ENCODE measurements around the gene DENND5B. TPM values are rescaled to one million over a fixed set of nuclear protein-coding genes. Genes with fewer than 3 reads are reported as not detected.
"Not testable (repeated sequence)": the region's sequence is repeated elsewhere in the genome, so short reads cannot be mapped to it uniquely, and the experiment has no call there.

DENND5B gene
- total RNA-seq, 4 donors from 2014 or later: 15.7 to 19.1 (median 18.5) TPM

DNA sequence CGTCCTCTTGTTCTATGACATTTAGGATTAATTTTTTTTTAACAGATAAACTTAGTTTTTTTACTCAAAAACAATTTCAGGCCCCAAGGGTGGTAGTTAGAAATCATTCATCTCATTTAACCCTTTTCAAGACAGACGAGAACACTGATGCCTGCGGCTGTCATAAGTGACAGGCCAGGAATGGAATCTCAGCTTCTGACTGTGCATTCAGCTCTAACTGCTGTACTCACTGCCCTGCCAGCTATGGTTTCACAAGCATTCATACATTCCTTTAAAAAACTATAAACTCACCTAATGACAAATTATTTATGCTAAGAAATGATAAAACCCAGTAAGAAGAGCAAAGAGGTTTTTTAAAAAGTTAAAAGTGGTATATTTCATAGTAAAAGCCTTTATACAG is 8.8 kb downstream of the DENND5B start:
- intact Hi-C loops (cut with DNase I): loop anchor here (10.0 kb wide), 1 partner anchor 87 kb away; no protein-coding TSS in a partner anchor
- Histone ChIP-seq H3K4me1 (peaks cover 16 to 41% (median 33%) of the 10 kb centered on the region in 4 donors), H3K27me3 (no peaks in the 10 kb centered on the region), H3K4me3 (no peak overlapping the region), H3K9me3 (no peaks in the 10 kb centered on the region), H3K27ac (replicated peaks in 1 of 4) (no peak overlapping the region), H3K36me3 (no peaks in the 10 kb centered on the region)
- WGBS: 85% methylated on average over 3 of the region's 3 CpGs
- no peak for TF ChIP-seq POLR2AphosphoS5 (IDR thresholded peaks at IDR 0.05)
- TF ChIP-seq, protein P1, sequence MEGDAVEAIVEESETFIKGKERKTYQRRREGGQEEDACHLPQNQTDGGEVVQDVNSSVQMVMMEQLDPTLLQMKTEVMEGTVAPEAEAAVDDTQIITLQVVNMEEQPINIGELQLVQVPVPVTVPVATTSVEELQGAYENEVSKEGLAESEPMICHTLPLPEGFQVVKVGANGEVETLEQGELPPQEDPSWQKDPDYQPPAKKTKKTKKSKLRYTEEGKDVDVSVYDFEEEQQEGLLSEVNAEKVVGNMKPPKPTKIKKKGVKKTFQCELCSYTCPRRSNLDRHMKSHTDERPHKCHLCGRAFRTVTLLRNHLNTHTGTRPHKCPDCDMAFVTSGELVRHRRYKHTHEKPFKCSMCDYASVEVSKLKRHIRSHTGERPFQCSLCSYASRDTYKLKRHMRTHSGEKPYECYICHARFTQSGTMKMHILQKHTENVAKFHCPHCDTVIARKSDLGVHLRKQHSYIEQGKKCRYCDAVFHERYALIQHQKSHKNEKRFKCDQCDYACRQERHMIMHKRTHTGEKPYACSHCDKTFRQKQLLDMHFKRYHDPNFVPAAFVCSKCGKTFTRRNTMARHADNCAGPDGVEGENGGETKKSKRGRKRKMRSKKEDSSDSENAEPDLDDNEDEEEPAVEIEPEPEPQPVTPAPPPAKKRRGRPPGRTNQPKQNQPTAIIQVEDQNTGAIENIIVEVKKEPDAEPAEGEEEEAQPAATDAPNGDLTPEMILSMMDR (IDR thresholded peaks at IDR 0.05): no peak
- no peak for DNase-seq (ENCODE audit: extremely low spot score)

DNA sequence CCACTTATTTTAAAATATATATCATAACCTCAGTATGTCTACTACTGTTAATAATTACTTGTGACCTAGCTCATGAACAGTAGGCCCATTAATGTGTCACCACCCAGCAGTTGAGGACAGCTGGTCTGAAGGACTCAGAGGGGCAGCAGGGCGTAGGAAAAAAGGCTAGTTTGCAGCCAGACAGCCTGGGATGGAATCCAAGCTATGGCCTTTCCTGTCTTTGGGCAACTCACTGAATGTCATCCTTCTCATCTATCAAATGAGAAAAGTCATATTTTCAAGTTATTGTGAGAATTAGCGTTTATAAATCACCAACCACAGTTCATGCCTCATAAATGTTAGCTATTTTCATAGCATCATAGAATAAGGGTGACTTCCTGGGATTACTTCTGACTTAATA is 12.3 kb downstream of the DENND5B start:
- TF ChIP-seq POLR2A (IDR thresholded peaks at IDR 0.05; ENCODE audit: low read depth) (no peak), EP300 (IDR thresholded peaks at IDR 0.05) (no peak), POLR2AphosphoS5 (IDR thresholded peaks at IDR 0.05) (no peak)
- TF ChIP-seq, protein P1 (IDR thresholded peaks at IDR 0.05): no peak
- intact Hi-C loops (cut with DNase I): no loop called here
- 12% methylated on average over 2 of the region's 2 CpGs for WGBS

DNA sequence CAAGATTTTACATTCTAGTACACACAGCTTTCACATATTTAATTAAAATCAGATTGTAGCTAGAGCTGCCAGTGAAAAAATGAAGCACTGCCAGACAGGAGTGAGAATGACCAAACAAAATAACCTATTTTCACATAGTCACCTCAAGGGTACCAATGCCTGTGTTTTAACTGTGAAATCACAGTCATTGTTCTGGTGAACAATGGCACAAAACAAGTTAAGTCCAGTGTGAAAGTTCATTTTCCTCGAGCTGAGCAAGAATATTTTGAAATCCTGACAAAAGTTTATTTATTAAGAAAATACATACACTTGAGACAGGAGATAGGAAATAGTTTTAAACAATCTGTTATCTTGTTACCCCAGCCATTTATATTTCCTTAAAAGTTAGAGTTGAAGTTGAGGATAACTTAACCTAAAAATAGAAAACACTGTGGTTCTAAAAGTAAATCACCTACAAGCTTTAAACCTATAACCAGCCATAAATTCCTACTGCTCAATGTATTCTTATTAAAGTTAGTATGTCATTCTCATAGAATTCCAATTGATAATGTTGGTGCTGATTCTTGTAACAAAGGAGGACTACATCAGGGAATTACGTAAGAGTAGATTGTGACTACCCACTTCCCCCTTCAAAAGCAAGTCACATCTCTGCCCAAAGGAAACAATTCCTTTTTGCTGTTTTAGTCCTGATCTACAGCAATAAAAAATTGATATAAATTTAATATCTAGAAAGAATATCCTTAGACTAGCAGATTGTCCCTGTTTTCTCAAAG is 15.9 kb downstream of the DENND5B start:
- WGBS: 35% methylated on average over 2 of the region's 2 CpGs
- Histone ChIP-seq H3K27me3 (no peaks in the 10 kb centered on the region), H3K27ac (replicated peaks in 1 of 4) (no peak overlapping the region), H3K9me3 (no peaks in the 10 kb centered on the region), H3K36me3 (no peaks in the 10 kb centered on the region), H3K4me1 (peaks cover 32 to 45% (median 41%) of the 10 kb centered on the region in 4 donors), H3K4me3 (no peak overlapping the region)
- intact Hi-C loops (cut with DNase I): no loop called here
- DNase-seq (ENCODE audit: extremely low spot score): no peak
- TF ChIP-seq EP300 (IDR thresholded peaks at IDR 0.05) (no peak), POLR2A (IDR thresholded peaks at IDR 0.05; ENCODE audit: low read depth) (no peak), POLR2AphosphoS5 (IDR thresholded peaks at IDR 0.05) (no peak)
- TF ChIP-seq, protein P1 (IDR thresholded peaks at IDR 0.05): no peak

More for the DNA sequence above, 12.3 kb downstream of the DENND5B start:
- Histone ChIP-seq H3K27ac (replicated peaks in 1 of 4) (no peak overlapping the region), H3K27me3 (no peaks in the 10 kb centered on the region), H3K9me3 (no peaks in the 10 kb centered on the region), H3K4me1 (peaks cover 18 to 39% (median 33%) of the 10 kb centered on the region in 4 donors), H3K4me3 (no peak overlapping the region), H3K36me3 (no peaks in the 10 kb centered on the region)
- no peak for DNase-seq (ENCODE audit: extremely low spot score)

DNA sequence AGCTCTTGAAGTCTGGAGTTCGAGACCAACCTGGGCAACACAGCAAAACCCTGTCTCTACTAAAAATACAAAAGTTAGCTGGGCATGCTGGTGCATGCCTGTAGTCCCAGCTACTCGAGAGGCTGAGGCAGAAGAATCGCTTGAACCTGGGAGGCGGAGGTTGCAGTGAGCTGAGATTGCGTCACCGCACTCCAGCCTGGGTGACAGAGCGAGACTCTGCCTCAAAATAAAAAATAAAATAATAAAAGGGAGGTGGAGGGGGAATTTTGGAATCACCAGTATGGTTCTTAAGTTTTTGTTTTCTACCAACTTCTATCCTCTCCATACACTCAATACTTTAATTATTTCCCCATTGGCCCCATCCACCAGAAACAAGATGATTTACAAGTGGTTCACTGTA is 16.6 kb downstream of the DENND5B start:
- H3K27me3 ChIP-seq; DNase-seq (ENCODE audit: extremely low spot score); H3K36me3 ChIP-seq; intact Hi-C loops (cut with DNase I); H3K4me3 ChIP-seq; H3K9me3 ChIP-seq: not testable (repeated sequence)
- WGBS: 93% methylated on average over 7 of the region's 7 CpGs
- Histone ChIP-seq H3K27ac (replicated peaks in 1 of 4) (peak overlapping the region in 1 of 4 donors; percentile 11), H3K4me1 (peaks cover 32 to 42% (median 40%) of the 10 kb centered on the region in 4 donors)

DNA sequence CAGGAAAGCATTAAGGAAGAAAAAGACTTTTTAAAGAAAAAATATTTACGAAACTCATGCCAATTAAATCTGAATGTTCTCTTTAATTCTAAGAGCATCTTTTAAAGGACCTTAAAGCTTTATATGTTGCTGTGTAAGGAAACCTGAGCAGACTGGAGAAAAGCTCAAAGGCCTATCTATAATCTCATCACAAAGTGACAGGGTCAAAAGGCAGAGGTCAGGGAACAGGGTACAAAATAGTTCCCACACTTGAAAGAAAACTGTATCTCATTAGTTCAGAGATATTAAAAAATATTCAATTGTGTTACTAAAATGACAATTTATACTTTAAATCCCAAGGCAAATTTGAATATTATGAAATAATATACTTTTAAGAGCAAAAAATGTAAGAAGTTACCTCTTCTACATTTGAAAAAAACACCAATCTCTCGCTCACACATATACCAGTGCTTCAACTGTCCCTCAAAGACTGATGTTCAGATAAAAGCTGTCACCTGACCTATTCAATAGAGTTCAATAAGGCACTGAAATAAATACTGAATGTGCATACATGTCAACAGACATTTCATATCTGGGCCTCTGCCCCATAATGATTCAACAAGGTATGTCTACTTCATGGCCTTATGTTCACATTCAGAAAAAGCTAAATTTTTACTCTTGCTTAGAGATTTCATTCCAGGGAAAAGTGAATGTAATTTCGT is 17.9 kb downstream of the DENND5B start:
- WGBS: 96% methylated on average over 3 of the region's 3 CpGs
- H3K4me3 ChIP-seq: no peak overlapping the region
- DNase-seq (ENCODE audit: extremely low spot score): no peak
- H3K27me3 ChIP-seq: no peaks in the 10 kb centered on the region
- TF ChIP-seq POLR2A (IDR thresholded peaks at IDR 0.05; ENCODE audit: low read depth): no peak
- TF ChIP-seq EP300 (IDR thresholded peaks at IDR 0.05): no peak
- TF ChIP-seq, protein P1 (IDR thresholded peaks at IDR 0.05): no peak
- no peak for TF ChIP-seq POLR2AphosphoS5 (IDR thresholded peaks at IDR 0.05)
- peaks cover 26 to 29% (median 28%) of the 10 kb centered on the region in 4 donors for H3K4me1 ChIP-seq
- H3K9me3 ChIP-seq: no peaks in the 10 kb centered on the region
- no peak overlapping the region for H3K27ac ChIP-seq (replicated peaks in 1 of 4)
- H3K36me3 ChIP-seq: no peaks in the 10 kb centered on the region
- intact Hi-C loops (cut with DNase I): no loop called here
